ENCODE results near the gene TOX3.

DNA sequence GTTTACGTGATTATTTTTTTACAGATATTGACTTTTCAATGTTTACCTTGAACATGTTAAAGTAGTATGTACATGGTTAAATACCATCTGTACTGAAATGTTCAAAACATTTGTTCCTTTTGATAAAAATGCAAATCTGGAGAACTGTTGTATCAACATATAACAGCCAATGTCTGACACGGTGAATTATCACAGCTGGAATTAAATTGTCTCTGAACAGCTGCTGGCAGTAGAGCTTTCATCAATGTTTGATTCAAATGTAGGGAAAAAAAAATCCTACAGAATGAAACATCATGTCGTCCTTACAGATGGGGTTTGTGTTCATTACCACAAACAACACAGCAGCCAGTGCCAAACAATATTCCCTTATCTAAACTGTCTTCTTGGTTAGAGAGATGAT lies 79.9 kb downstream of the TOX3 start:
- TF ChIP-seq, protein P1, sequence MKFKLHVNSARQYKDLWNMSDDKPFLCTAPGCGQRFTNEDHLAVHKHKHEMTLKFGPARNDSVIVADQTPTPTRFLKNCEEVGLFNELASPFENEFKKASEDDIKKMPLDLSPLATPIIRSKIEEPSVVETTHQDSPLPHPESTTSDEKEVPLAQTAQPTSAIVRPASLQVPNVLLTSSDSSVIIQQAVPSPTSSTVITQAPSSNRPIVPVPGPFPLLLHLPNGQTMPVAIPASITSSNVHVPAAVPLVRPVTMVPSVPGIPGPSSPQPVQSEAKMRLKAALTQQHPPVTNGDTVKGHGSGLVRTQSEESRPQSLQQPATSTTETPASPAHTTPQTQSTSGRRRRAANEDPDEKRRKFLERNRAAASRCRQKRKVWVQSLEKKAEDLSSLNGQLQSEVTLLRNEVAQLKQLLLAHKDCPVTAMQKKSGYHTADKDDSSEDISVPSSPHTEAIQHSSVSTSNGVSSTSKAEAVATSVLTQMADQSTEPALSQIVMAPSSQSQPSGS (tag by site-specific recombination; IDR thresholded peaks at IDR 0.05; ENCODE audit: low read depth), result no peak
- TF ChIP-seq, protein P2, sequence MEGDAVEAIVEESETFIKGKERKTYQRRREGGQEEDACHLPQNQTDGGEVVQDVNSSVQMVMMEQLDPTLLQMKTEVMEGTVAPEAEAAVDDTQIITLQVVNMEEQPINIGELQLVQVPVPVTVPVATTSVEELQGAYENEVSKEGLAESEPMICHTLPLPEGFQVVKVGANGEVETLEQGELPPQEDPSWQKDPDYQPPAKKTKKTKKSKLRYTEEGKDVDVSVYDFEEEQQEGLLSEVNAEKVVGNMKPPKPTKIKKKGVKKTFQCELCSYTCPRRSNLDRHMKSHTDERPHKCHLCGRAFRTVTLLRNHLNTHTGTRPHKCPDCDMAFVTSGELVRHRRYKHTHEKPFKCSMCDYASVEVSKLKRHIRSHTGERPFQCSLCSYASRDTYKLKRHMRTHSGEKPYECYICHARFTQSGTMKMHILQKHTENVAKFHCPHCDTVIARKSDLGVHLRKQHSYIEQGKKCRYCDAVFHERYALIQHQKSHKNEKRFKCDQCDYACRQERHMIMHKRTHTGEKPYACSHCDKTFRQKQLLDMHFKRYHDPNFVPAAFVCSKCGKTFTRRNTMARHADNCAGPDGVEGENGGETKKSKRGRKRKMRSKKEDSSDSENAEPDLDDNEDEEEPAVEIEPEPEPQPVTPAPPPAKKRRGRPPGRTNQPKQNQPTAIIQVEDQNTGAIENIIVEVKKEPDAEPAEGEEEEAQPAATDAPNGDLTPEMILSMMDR (tag by site-specific recombination; IDR thresholded peaks at IDR 0.05), result no peak

All from HEK293 (cell line).